Measurements from ENCODE around the gene KCNA5. TPM values are rescaled to one million over a fixed set of nuclear protein-coding genes. Genes with fewer than 3 reads are reported as not detected.

Gene KCNA5
- total and polyA plus RNA-seq, 2 experiments from 2014 or later: 0.31 to 0.44 TPM

DNA sequence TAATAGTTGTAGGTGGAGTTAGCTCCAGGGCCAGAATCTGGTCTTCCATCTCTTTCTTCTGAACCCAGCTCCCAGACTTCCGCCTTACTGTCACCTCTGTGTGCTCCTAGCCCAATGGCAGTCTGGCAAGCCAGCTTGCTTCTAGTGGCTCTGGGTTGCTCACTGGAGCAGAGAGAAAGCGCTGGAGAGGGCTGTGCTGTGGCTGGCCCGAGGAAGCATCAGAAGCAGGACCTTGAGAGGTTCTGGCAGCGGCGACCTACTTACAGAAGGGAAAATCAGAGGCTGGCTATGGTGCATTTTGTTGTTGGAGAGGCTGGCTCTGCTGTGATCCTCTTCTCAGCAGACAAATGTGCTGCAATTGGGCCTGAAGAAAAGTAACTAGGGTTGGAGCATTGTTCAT, 28.6 kb downstream of the KCNA5 start (continued):
- TF ChIP-seq, protein P1, sequence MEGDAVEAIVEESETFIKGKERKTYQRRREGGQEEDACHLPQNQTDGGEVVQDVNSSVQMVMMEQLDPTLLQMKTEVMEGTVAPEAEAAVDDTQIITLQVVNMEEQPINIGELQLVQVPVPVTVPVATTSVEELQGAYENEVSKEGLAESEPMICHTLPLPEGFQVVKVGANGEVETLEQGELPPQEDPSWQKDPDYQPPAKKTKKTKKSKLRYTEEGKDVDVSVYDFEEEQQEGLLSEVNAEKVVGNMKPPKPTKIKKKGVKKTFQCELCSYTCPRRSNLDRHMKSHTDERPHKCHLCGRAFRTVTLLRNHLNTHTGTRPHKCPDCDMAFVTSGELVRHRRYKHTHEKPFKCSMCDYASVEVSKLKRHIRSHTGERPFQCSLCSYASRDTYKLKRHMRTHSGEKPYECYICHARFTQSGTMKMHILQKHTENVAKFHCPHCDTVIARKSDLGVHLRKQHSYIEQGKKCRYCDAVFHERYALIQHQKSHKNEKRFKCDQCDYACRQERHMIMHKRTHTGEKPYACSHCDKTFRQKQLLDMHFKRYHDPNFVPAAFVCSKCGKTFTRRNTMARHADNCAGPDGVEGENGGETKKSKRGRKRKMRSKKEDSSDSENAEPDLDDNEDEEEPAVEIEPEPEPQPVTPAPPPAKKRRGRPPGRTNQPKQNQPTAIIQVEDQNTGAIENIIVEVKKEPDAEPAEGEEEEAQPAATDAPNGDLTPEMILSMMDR (conservative IDR thresholded peaks at IDR 0.05; ENCODE audit: low read depth in 2 of 2): no peak
- TF ChIP-seq EZH2 (IDR thresholded peaks at IDR 0.05; ENCODE audit: low read depth, unreplicated experiment): no peak
- TF ChIP-seq STAT1 (IDR thresholded peaks at IDR 0.05; ENCODE audit: unreplicated experiment): no peak

DNA sequence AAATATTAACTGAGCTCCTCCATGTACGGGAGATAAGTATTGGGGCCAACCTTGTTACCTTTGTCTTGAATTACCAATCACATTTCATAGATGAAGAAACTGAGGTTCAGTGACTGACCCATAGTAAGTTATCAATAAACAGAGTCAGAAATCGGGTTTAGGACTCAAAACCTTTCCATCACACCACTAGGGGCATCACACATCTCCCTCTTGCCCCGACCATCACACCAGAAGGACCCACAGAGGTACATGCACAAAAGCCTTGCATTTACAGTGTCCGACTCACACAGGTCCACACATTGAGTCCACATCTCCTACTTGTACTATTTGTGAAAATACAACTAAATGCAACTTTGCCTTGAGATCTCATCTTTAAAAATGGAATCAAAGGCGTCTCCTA, 29.4 kb downstream of the KCNA5 start:
- Histone ChIP-seq H3K27me3 (ENCODE audit: insufficient read depth) (no peaks in the 10 kb centered on the region), H3K79me2 (replicated peaks; ENCODE audit: insufficient read depth) (no peaks in the 10 kb centered on the region), H3K4me1 (ENCODE audit: insufficient read depth) (no peaks in the 10 kb centered on the region), H3K27ac (ENCODE audit: low read depth) (no peak overlapping the region), H3K4me2 (no peak overlapping the region), H3F3A (replicated peaks; ENCODE audit: low read depth) (no peaks in the 10 kb centered on the region), H3K9me2 (ENCODE audit: insufficient read depth) (no peaks in the 10 kb centered on the region), H2AFZ (no peak overlapping the region), H3K36me3 (ENCODE audit: insufficient read depth) (no peaks in the 10 kb centered on the region), H4K20me1 (replicated peaks; ENCODE audit: insufficient read depth) (no peaks in the 10 kb centered on the region), H3K4me3 (no peak overlapping the region)
- no peak for DNase-seq (ENCODE audit: low spot score)
- no peaks in the 10 kb centered on the region for H3K36me3 Mint-ChIP-seq (ENCODE audit: low read depth)
- H3K27ac Mint-ChIP-seq: no peak overlapping the region
- peaks cover 2% of the 10 kb centered on the region for H3K27me3 Mint-ChIP-seq (ENCODE audit: insufficient read depth, low read depth, poor library complexity)
- TF ChIP-seq EZH2phosphoT487 (IDR thresholded peaks at IDR 0.05; ENCODE audit: unreplicated experiment): no peak
- TF ChIP-seq, protein P1 (conservative IDR thresholded peaks at IDR 0.05; ENCODE audit: low read depth in 2 of 2): peak; percentile 34 to 42
- H3K4me1 Mint-ChIP-seq: peaks cover 27% of the 10 kb centered on the region
- no peak overlapping the region for H3K4me3 Mint-ChIP-seq
- H3K9me3 Mint-ChIP-seq: no peaks in the 10 kb centered on the region
- ATAC-seq: no peak

DNA sequence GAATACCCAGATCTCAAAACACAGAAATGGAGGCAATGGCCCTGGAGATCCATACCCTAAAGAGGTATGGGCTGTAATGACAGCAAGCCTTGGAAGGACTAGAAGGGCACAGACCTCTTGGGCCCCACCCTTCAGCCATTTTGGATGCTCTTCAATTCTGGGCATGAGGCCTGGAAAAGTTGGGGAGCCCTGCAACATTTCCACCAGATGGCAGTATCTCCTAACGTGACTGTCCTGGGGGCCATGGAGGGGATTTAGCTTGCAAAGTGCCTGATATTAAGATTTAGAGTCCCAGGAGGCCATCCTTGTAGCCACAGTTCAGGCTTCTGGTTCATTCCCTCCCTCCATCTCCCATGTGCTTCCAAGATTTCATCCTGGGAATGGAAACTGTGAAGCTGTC, 30.2 kb downstream of the KCNA5 start:
- DNase-seq (ENCODE audit: low spot score) (peak; percentile 77), ATAC-seq (peak; percentile 76)
- no peaks in the 10 kb centered on the region for H3K36me3 ChIP-seq (ENCODE audit: insufficient read depth)
- no peak overlapping the region for H3K4me3 Mint-ChIP-seq
- no peaks in the 10 kb centered on the region for H3K36me3 Mint-ChIP-seq (ENCODE audit: low read depth)
- peak overlapping the region; percentile 84; the same call in 1 of the 2 replicates for H2AFZ ChIP-seq
- no peak overlapping the region for H3K4me2 ChIP-seq
- TF ChIP-seq, protein P1 (conservative IDR thresholded peaks at IDR 0.05; ENCODE audit: low read depth in 2 of 2): peak; percentile 69 to 81
- TF ChIP-seq ZNF114 (CRISPR knock-in tag; IDR thresholded peaks at IDR 0.05): no peak
- no peaks in the 10 kb centered on the region for H3K79me2 ChIP-seq (replicated peaks; ENCODE audit: insufficient read depth)
- no peaks in the 10 kb centered on the region for H3K4me1 ChIP-seq (ENCODE audit: insufficient read depth)
- no peaks in the 10 kb centered on the region for H3F3A ChIP-seq (replicated peaks; ENCODE audit: low read depth)
- no peak overlapping the region for H3K4me3 ChIP-seq
- peaks cover 4% of the 10 kb centered on the region for H3K27me3 Mint-ChIP-seq (ENCODE audit: insufficient read depth, low read depth, poor library complexity)
- H3K9me3 Mint-ChIP-seq: no peaks in the 10 kb centered on the region
- no peaks in the 10 kb centered on the region for H3K9me2 ChIP-seq (ENCODE audit: insufficient read depth)
- H3K4me1 Mint-ChIP-seq: peaks cover 27% of the 10 kb centered on the region
- H3K27ac ChIP-seq (ENCODE audit: low read depth): no peak overlapping the region
- no peaks in the 10 kb centered on the region for H4K20me1 ChIP-seq (replicated peaks; ENCODE audit: insufficient read depth)
- H3K27ac Mint-ChIP-seq: no peak overlapping the region
- no peaks in the 10 kb centered on the region for H3K27me3 ChIP-seq (ENCODE audit: insufficient read depth)

Data from GM23338 (cell line).